Measurements from ENCODE around the gene C2CD3.

GRCh38 chr11:74116719-74117118 is 54.1 kb downstream of the C2CD3 start:
- no peak for TF ChIP-seq POLR2A (IDR thresholded peaks at IDR 0.05)
- no peak for TF ChIP-seq CTCF (IDR thresholded peaks at IDR 0.05 in 8 of 11, conservative IDR thresholded peaks at IDR 0.05 in 3 of 11)
